GM19324 (cell line): ENCODE data around the gene TMOD2.

ENCODE experiments used
- ATAC-seq: cut with Tn5 transposase; IDR thresholded peaks from one replicate; pipeline ENCODE4 v1.9.1; 2021; ENCODE audit warnings: mild to moderate bottlenecking, moderate library complexity; ENCODE audit not compliant: unreplicated experiment, low FRiP score

TMOD2 gene

DNA sequence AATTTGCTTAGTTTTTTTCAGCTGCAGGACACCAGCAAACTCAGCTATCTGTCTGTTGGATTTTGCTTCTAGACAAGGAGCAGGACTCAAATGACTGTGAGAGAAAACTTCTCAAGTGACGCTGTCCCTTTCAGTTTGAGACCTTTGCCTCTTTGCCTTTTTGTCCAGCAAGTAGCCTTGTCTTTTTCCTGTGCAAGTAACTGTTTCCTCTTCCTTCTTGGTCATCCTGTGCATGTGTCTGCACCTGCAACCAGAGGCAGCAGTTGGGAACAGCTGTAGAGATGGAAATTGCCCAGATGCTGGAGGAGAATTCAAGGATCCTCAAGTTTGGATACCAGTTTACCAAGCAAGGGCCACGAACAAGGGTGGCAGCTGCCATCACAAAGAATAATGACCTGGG lies 54.7 kb downstream of the TMOD2 start:
- ATAC-seq = no peak

DNA sequence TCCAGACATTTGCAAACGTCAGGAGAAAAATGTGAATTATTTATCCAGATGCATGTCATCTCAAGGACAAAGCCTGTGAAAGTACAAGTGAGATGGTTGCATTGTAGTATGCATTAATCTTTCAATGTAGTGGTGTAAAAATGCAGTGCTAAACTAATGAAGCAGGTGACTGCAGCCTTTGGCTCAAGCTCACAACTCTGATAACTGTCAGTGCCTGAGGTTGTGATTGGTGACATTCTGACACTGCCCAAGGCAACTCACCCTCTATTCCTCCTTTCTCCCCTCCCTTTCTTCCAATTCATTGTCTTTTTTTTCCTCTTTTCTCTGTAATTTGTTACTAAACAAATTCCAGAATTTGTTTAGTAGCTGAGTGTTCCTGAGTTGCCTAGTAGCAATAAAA lies 58.1 kb downstream of the TMOD2 start:
- no peak for ATAC-seq

- no peak for ATAC-seq
These were observed 61.2 kb downstream of the TMOD2 start for GRCh38 chr15:51812598-51812997.

DNA sequence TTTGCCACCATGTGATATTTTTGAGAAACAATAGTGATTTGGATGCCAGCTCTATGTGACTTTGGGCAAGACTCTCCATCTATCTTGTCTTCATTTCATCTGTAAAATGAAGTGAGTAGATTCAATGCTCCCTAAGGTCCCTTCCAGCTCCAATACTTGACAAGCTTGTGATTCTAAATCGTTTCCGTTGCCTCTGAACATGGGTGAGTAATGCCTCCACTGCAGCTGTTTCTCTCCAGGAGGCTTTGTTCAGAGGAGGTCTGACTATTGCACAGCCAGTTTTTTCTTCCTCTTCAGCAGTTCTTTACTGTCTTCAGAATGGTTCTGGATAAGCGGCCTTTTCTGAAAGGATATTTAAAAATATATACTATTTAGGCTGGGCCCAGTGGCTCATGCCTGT lies 63.2 kb downstream of the TMOD2 start:
- no peak for ATAC-seq

DNA sequence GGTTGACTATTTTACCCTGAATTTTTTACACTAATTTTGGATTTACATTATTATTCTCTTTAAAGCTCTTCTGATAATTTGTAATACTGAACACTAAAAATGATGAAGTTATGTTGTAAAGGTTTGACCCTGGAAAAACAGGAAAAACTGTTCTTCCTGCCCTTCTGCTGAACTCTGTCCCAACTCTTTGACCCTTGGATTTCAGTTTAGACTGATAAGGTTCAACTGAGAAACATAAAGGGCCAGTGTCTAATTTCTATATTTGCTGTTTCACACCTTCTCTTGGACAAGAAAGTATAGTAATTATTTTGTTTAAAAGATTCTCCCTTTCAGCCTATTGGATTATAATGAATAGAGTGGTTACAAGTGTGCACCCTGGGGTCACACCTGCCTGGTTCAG lies 65.2 kb downstream of the TMOD2 start:
- ATAC-seq = no peak

DNA sequence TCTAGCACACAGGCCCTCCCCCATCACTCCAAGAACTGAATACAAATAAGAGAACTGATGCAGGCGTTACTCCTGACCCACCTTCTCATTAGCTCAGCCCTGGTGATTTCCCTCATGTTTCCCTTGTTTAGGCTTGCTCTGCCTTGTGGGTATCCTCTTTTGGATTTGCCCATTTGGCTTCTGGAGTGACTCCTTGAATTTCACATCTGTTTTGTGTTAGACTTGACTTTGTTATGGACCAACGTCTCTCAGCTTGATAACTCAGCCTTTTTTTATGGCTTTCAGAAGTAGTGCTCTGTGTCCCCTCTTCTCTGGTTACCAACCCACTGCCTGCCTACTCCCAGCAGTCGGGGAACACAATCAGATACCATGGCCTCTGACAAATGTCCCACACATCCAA lies 66.8 kb downstream of the TMOD2 start:
- ATAC-seq = no peak

GRCh38 chr15:51825698-51826097 lies 74.3 kb downstream of the TMOD2 start:
- no peak for ATAC-seq

DNA sequence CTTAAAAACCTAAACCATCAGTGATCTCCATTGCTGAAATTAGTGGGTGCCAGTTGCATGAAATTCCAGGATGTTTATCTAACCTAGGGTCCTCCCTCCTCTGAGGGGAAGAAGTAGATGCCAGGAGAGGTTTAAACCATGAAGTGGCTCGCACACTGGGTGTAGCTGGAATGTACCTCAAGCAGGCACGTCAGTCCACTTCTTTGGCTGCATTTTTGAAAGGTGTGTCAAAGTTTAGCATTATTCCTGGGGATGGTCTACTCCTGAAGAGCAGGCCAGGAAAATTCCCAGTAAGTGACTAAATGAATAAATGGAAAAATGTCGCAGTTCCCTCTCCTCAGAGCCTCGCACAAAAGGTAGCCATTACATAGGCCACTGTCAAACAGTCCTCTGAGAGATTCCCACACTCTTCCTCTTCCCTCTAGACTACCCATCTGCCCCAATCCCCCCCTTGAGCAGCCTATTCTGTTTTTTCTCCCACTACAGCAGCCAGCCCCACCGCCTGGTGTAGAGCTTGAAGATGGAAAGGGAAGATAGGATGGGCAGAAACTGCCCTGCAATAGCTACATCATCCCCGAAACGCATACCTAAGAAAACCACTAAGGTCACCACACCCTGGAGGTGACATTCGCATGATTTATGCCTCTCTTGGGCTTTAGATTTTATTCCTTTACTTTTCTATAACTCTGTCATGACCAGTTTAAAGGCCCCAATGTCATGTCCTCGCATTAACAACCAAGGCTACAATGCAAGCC lies 77.4 kb downstream of the TMOD2 start:
- no peak for ATAC-seq

DNA sequence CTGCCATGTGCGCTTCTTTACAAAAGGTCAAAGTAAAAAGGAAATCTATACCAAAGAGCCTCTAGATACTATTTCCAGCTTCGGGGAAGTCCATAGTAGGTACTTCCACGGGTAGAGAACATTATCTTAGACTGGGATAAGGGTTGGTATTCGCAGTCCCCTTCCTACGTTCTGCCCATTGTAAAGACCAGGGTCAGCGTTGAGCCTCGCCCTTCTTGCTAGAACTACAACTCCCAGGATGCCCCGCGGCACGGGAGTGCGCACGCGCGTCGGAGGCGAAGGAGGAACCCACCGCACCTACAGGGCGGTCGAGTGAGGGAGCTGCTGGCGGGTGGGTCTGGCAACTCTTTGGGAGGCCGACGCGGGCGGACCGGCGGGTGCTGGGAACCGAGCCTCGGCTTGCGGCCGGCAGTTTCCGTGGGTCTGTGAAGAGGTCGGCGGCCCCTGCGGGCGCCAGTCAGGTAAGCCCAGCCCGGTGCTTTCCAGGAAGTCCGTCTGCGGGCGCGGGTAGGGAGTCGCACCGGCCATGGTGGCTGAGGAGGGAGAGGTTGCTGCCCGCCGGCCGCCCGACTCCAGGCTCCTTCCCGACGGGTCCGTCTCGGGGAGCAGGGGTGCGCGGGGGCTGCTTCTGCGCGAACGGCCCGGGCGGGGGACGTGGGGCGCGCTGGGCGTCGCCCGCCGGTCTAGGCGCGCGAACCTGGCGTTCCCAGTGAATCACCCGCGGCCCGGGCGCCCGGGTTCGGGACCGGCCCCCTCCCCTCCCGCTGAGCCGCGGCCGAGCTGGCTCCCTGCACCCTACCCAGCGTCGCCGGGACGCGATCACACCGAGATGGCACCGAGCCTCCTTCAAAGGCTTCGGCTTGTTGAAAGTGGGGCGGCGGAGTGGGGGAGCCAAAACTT lies 78.2 kb downstream of the TMOD2 start, which contains the start of gene TMOD3:
TSS of gene TMOD3 (plus strand) at position 278 of the 900 bp plus-strand sequence. CDS start 33,232 bp downstream, outside the sequence.
- ATAC-seq = peak; percentile 88

GRCh38 chr15:51830276-51830806 lies 78.9 kb downstream of the TMOD2 start:
- ATAC-seq = no peak

GRCh38 chr15:51833772-51834171 lies 82.4 kb downstream of the TMOD2 start:
- no peak for ATAC-seq

GRCh38 chr15:51837792-51838251 lies 86.4 kb downstream of the TMOD2 start:
- no peak for ATAC-seq

GRCh38 chr15:51838270-51838669 lies 86.9 kb downstream of the TMOD2 start:
- no peak for ATAC-seq

DNA sequence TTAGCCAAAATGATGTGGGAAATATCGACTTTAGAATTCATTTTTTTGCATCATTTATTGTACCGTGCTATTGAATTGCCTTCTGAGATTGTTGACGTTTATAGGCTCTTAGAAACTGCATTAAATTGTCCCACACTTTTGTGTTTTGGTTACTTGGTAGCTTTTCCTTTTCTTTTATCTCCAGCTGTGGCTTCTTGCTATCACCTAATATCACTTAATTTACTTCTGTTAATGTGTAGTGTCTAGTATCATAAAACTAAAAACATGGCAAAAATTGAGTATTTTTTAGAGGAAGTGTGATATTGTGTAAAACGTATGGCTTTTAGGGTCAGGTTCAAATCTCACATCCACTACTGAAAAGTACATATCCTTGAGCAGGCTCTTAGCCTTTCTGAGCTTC lies 89.3 kb downstream of the TMOD2 start:
- no peak for ATAC-seq

DNA sequence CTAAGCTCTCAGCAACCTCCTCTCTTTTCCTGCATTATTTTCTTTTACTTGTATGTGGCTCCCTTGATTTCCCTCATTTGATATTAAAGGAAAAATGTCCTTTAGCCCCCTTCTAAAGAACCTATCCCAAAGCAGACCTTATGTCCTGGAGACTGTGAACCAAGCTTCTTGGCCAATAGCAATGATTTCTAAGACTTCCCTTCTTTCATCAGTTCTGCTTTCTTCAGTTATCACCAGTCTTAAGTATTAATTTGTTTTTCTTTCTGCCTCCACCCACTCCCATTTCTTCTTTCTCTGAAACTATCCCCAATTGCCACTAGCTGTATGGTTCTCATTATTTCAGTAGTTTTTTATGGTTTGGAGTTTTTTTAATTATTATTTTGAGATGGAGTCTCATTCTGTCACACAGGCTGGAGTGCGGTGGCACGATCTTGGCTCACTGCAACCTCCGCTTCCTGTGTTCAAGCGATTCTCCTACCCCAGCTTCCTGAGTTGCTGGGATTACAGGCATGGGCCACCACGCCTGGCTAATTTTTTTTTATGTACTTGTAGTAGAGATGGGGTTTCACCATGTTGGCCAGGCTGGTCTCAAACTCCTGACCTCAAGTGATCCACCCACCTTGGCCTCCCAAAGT lies 90.1 kb downstream of the TMOD2 start:
- no peak for ATAC-seq

GRCh38 chr15:51842265-51842664 lies 90.9 kb downstream of the TMOD2 start:
- no peak for ATAC-seq

DNA sequence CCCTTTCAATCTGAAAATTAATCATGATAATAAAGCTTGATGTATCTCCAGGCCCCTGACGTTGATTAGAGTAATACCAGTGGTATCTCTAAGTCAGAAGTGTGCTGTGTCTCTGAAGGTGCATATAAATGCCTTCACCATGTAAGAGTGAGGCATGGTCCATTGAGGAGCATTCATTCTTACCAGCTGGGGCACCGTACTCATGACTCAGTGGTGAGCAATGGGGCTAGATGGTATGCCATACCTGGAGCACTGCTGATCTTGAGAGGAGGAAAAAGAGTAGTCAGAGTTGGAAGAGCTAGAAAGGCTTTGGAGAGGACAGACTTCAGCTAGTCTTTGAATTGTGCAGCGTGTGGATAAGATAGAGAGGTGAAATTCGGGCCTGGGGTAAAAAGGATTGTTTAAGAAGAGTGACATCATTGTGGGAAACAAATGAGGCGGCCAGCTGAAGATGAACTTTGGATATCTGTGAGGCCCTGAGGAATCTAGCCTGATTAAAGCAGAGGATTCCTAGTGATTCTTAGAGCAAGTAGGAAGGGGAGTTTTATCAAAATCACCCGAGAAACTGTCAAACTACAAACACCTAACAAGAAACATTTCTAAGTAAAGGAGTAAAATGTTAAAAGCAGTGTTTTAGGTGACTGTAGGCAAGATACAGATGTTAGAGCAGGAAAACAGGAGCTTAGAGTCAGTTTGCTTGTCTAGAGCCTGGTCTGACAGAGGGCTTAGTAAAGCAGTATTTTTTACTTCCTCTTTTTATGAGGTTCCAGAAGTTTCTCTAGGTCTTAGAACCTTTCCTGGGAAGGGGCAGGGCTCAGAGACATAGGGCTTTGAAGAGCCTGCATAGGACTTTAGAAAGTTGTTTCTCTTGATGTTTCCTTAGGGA lies 91.7 kb downstream of the TMOD2 start:
- ATAC-seq = no peak

GRCh38 chr15:51844747-51845426 lies 93.5 kb downstream of the TMOD2 start:
- ATAC-seq = no peak

DNA sequence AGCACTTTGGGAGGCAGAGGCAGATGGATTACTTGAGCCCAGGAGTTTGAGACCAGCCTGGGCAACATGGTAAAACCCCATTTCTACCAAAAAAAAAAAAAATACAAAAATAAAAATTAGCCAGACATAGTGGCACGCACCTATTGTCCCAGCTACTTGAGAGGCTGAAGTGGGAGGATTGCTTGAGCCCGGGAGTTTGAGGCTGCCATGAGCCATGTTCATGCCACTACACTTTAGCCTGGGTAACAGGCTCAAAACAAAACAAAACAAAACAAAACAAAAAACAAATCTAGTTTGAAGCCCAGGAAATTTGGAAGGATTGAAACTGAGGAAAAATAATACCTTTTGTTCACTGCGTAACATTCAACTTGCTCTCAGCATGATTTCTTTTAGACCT lies 94.7 kb downstream of the TMOD2 start:
- no peak for ATAC-seq
